Measurements from ENCODE around the gene PDZD8.
"Not testable (repeated sequence)": the region's sequence is repeated elsewhere in the genome, so short reads cannot be mapped to it uniquely, and the experiment has no call there.

PDZD8 gene

GRCh38 chr10:117303451-117303850, 71.8 kb downstream of the PDZD8 start:
- not testable (repeated sequence) for DNase-seq (ENCODE audit: insufficient read length, low spot score); FAIRE-seq

DNA sequence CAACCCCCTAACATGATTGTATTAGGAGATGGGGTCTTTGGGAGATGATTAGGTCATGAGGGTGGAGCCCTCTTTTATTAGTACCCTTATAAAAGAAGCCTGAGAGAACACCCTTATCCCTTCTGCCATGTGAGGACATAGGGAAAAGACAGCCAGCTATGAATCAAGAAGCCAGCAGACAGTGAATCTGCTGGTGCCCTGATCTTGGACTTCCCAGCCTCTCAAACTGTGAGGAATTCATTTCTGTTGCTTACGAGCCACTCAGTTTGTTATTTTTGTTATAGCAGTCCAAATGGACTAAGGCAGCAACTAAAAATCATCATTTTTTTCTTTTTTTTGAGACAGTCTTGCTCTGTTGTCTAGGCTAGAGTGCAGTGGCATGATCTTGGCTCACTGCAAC, 74.6 kb downstream of the PDZD8 start:
- no peak for FAIRE-seq

GRCh38 chr10:117299435-117299834, 75.8 kb downstream of the PDZD8 start:
- DNase-seq (ENCODE audit: insufficient read length, low spot score) = no peak
- FAIRE-seq = no peak

More for the DNA sequence above, 74.6 kb downstream of the PDZD8 start:
- DNase-seq (ENCODE audit: insufficient read length, low spot score) = no peak

DNA sequence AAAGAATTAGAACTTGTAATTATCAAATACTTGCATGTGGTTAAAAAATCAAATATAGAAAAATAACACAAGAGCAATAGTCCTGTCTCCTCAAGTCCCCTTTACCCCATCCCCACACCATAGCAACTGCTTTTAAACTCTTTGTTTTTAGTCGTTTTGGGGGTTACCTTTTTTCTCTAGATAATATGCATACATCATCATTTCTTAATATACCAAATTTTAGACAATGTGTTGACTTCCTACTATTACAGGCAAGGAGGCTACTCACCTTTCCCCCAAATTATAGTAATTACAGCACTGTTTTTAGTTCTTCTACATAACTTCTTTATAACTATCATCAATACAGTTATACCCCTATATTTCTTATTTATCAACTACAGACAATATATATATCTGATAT, 77.0 kb downstream of the PDZD8 start:
- DNase-seq (ENCODE audit: insufficient read length, low spot score) (no peak), FAIRE-seq (no peak)

- FAIRE-seq = no peak
- DNase-seq (ENCODE audit: insufficient read length, low spot score) = no peak
Measured at GRCh38 chr10:117294735-117295134, 80.5 kb downstream of the PDZD8 start.

- DNase-seq (ENCODE audit: insufficient read length, low spot score) (no peak), FAIRE-seq (no peak)
Measured at GRCh38 chr10:117294039-117294645, 81.1 kb downstream of the PDZD8 start.

DNA sequence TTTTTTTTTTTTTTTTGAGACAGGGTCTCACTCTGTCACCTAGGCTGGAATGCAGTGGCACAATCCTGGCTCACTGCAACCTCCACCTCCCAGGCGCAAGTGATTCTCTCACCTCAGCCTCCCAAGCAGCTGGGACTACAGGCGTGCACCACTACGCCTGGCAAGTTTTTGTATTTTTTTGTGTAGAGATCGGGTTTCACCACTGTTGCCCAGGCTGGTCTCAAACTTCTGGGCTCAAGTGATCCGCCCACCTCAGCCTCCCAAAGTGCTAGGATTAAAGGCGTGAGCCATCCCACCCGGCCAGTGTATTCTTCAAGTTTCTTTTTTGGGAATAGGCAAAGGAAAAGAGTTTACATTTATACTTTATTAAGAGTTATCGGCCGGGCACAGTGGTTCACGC, 84.4 kb downstream of the PDZD8 start:
- not testable (repeated sequence) for DNase-seq (ENCODE audit: insufficient read length, low spot score); FAIRE-seq

GRCh38 chr10:117284716-117285494, 90.3 kb downstream of the PDZD8 start:
- DNase-seq (ENCODE audit: insufficient read length, low spot score) (no peak), FAIRE-seq (no peak)

GRCh38 chr10:117277675-117278074, 97.6 kb downstream of the PDZD8 start:
- DNase-seq (ENCODE audit: insufficient read length, low spot score) (no peak), FAIRE-seq (no peak)

DNA sequence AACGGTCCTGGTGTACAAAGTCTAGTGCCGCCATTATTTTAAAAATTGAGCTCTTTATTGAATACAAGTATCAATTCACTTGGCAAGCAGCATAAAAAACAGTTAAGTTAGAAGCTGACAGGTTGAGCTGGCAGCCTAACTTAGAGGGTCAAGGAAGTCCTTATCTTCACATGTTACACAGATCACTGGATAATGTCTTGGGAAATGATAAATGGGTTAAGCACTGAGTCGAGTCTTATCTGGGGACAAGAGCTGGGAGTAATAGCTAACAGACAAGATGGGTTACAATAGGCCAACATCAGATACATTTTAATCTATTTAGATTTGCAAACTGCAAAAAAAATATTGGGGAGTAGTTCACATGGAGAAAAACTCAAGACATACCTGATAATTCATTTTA, 100.1 kb downstream of the PDZD8 start:
- FAIRE-seq (no peak), DNase-seq (ENCODE audit: insufficient read length, low spot score) (no peak)

DNA sequence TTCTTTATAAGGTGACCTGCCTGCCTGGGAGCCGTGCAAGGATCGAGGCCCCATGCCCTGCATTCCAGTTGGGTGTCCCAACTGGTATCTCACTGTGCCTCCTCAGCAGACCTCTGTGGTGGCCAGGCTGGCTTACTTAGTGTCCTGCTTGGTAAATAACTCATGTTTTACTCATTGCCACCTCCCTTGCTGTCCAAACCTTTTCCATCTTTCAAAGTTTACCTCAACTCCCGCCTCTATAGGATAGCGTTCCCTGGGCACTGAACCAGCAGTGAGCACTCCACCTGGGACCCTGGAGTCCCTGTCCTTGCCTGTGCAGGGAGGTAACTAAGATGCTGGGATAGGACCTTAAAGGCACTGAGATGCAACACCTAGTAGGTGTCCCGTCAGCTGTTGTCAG, 100.7 kb downstream of the PDZD8 start:
- no peak for DNase-seq (ENCODE audit: insufficient read length, low spot score)
- FAIRE-seq = no peak

GRCh38 chr10:117273980-117274379, 101.3 kb downstream of the PDZD8 start:
- no peak for DNase-seq (ENCODE audit: insufficient read length, low spot score)
- FAIRE-seq = no peak

DNA sequence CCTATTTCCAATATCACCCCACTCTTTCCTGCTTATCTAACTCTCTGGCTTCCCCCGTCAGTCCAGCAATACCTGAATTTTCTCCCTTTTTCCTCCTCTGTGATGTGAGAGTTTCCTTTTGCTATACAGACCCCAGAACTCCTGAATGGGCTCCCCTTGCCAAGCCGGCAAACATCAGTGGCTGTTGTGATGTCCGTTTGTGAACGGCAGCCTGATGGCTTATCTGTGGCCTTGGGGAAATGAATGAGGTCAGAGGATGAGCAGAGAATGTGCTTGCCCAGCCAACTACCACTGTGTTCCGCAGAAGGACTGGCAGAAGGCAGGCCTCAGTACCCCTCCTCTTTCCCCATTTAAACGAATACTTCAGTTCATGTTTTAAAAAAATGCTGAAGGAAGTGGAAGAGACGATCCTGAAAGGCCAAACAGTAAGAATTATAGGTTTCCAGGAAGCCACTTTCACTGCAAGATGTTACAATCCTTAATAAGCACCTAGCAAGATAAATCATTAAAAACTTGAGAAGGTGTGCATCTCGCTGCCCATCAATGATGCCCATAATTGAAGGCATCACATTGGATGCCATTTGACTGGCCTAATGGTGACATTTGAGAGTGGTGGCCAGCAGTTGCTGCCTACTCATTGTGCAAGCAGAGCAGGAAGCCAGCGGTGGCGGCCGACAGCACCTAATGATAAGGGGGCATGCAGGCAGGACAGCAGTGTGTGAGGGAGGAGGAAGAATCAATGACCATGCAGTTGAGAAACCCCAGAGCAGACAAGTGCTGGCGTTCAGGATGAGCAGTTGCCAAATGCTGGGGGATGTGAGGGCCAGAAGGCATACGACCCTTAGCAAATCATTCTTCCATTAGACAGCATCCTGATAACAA, 102.8 kb downstream of the PDZD8 start:
- FAIRE-seq = no peak
- no peak for DNase-seq (ENCODE audit: insufficient read length, low spot score)

DNA sequence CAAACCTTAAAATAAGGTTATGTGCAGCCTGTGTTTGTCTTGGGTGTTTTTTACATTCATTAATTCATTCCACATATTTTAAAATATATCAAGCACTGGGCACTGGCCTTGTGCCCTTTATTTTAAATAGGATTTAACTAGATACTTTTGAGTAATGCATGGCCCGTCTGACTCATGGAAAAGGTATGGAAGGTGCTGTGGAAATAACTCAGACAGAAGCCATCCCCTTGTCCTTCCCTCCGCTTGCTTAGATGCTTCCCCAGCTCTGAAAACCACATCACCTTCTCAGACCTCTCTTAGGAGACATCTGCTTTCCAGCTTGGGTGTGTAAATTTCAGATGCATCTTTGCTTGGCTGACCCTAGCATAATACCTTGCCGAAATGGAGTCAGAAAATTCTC, 103.8 kb downstream of the PDZD8 start:
- DNase-seq (ENCODE audit: insufficient read length, low spot score) = no peak

GRCh38 chr10:117268907-117269306, 106.3 kb downstream of the PDZD8 start:
- DNase-seq (ENCODE audit: insufficient read length, low spot score) (no peak), FAIRE-seq (no peak)

More for the DNA sequence above, 103.8 kb downstream of the PDZD8 start:
- FAIRE-seq = no peak

- no peak for FAIRE-seq
Measured at GRCh38 chr10:117268258-117268657, 107.0 kb downstream of the PDZD8 start.

DNA sequence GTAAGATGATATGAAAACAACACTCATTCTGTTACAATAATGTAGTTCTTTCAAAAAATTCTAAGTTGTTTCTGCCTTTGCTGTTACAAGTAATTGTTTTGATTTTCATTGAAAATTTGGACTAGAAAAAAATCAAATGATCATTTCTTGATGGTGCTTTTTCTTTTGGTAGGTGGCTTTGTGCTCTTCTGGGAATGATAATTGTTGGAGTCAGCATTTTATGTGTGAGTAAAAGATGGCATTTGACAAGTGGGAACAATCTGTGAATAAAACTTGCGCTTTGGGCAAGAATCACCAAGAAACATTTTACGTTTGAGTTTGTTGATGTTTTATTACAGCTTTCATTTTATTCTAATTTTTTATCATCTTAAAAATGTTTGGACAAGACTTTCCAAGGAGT, 108.4 kb downstream of the PDZD8 start:
- FAIRE-seq (no peak), DNase-seq (ENCODE audit: insufficient read length, low spot score) (no peak)

More at GRCh38 chr10:117268258-117268657, 107.0 kb downstream of the PDZD8 start:
- no peak for DNase-seq (ENCODE audit: insufficient read length, low spot score)

GRCh38 chr10:117266400-117266799, 108.8 kb downstream of the PDZD8 start:
- DNase-seq (ENCODE audit: insufficient read length, low spot score) = no peak
- FAIRE-seq = no peak

- FAIRE-seq = no peak
- DNase-seq (ENCODE audit: insufficient read length, low spot score) = no peak
Measured at GRCh38 chr10:117264782-117265181, 110.5 kb downstream of the PDZD8 start.

DNA sequence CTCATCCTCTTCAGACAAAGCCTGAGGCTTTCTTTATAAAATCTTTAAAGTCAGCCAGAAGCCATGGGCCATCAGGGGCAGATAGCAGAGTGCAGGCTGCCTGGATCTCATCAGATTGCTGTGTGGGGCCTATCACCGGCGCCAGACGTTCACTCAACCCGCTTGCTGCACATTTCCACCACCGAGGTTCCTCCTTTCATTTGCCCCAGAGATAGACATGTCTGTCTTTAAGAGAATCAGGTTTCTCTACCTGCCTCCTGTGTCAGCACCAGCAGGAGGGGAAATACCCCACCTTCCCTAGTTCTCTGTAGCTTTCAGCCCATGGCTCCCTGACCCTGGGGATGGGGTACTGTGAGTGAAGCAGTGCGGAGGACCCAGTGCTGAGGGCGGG, 112.3 kb downstream of the PDZD8 start:
- no peak for FAIRE-seq
- no peak for DNase-seq (ENCODE audit: insufficient read length, low spot score)

DNA sequence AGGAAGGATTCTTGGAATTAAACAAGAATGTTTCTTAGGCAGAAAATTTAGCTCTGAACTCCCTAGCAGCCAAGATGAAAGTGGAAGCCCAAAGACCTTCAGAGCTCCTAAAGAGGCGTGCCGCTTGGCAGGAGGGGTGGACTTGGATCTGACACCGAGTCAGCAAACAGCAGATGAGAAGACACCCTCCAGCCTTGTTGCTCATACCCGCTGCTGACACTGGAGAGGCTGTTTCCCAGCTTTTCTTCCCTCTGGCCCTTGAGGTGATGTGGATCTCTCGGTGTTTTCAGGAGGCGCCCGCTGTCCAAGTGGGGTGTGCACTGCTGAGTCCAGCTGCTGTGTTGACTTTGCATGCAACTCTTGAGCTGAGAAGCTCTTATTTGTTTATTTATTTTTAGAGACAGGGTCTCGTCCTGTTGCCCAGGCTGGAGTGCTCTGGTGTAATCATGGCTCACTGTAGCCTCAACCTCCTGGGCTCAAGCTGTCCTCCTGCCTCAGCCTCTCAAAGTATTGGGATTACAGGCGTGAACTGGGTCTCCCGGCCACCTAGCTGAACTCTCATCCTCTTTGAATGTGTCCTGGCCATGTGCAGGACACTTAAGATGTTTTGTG, 112.8 kb downstream of the PDZD8 start:
- FAIRE-seq (no peak), DNase-seq (ENCODE audit: insufficient read length, low spot score) (no peak)
